HepG2 (cell line): ENCODE measurements around the gene IL13. TPM values are rescaled to one million over a fixed set of nuclear protein-coding genes. Genes with fewer than 3 reads are reported as not detected.

Experiments
- ATAC-seq: fragments of 200-7000 bp; cut with Tn5 transposase; 3 replicates; pipeline ENCODE4 v1.9.1; 2020; ENCODE audit warnings: mild to moderate bottlenecking, moderate library complexity
- BruUV-seq: library from RNA; stranded (reverse); fragments of 400-500 nt; replicated peaks from 2 replicates; lab custom pipeline; 2021; lab: Mats Ljungman, UMichigan
- CTCF ChIA-PET: fragments of 300-600 bp; formaldehyde crosslinking; extraction: SDS; loops from one replicate; lab custom pipeline; 2021; ENCODE audit warnings: low total read pairs, inconsistent platforms, low intra/inter-chr PET ratio; lab: Yijun Ruan, JAX
- POLR2A ChIA-PET: fragments of 350-600 bp; sonication (Branson Sonifier 250); formaldehyde crosslinking; loops from one replicate; lab custom pipeline; 2020; ENCODE audit warnings: antibody characterized with exemption, inconsistent platforms; lab: Yijun Ruan, JAX
- DNase-seq: peaks from one replicate; pipeline ENCODE4 v3.0.0-alpha.2; 2015; ENCODE audit warnings: low spot score
- FAIRE-seq: peaks from 3 replicates; lab custom pipeline; 2011; peaks lifted over from hg19 to GRCh38; lab: Jason Lieb, UNC
- H2AFZ ChIP-seq: one replicate; pipeline ENCODE4 v1.6.1; 2011; ENCODE audit warnings: low read length, inconsistent platforms
- H3K27ac ChIP-seq: fragments of 300-600 bp; 3 replicates; pipeline ENCODE4 v1.8.0; 2011; ENCODE audit warnings: mixed run types, mild to moderate bottlenecking, mixed read lengths, low read length, inconsistent platforms; ENCODE audit not compliant: insufficient read depth; ENCODE audit errors: extremely low read length
- H3K27me3 ChIP-seq, 2 experiments: fragments of 200-600 bp in 1 of 2; 2 replicates in 1 of 2; 3 replicates in 1 of 2; pipeline versions ENCODE4 v1.6.0 to v1.8.0; 2011; ENCODE audit warnings: low read length in 2 of 2, mild to moderate bottlenecking in 2 of 2, moderate library complexity in 2 of 2, inconsistent platforms in 1 of 2; ENCODE audit not compliant: insufficient read depth in 2 of 2, control insufficient read depth in 1 of 2
- H3K36me3 ChIP-seq, 2 experiments: fragments of 200-600 bp in 1 of 2; replicated peaks in 1 of 2; 2 replicates in 1 of 2; 3 replicates in 1 of 2; pipeline versions ENCODE4 v1.5.1 to v1.8.0; 2011; ENCODE audit warnings: low read length in 2 of 2, inconsistent platforms in 1 of 2; ENCODE audit not compliant: insufficient read depth in 2 of 2, control insufficient read depth in 1 of 2
- H3K4me1 ChIP-seq: 2 replicates; pipeline ENCODE4 v1.5.1; 2012; ENCODE audit warnings: low read length, inconsistent platforms; ENCODE audit not compliant: insufficient read depth
- H3K4me2 ChIP-seq: 2 replicates; pipeline ENCODE4 v1.6.0; 2011; ENCODE audit warnings: low read depth, low read length, inconsistent platforms
- H3K4me3 ChIP-seq, 3 experiments: fragments of 200-600 bp in 1 of 3; sonication (generic), shearing (Covaris generic) in 1 of 3; replicated peaks in 1 of 3; 2 replicates each; pipeline ENCODE4 v1.5.1; 2011 to 2016; ENCODE audit warnings: low read length in 3 of 3, inconsistent platforms in 2 of 3, low read depth in 2 of 3, mild to moderate bottlenecking in 2 of 3, control low read depth in 1 of 3, mixed read lengths in 1 of 3; ENCODE audit not compliant: insufficient read depth in 1 of 3
- H3K79me2 ChIP-seq: one replicate; pipeline ENCODE4 v1.6.1; 2011; ENCODE audit warnings: low read length, inconsistent platforms; ENCODE audit not compliant: insufficient read depth
- H3K9ac ChIP-seq: 2 replicates; pipeline ENCODE4 v1.6.0; 2011; ENCODE audit warnings: mild to moderate bottlenecking, low read depth, low read length, inconsistent platforms; ENCODE audit not compliant: insufficient read depth
- H3K9me3 ChIP-seq: 2 replicates; pipeline ENCODE4 v1.5.1; 2012; ENCODE audit warnings: mild to moderate bottlenecking, low read length
- H4K20me1 ChIP-seq: 2 replicates; pipeline ENCODE4 v1.6.0; 2011; ENCODE audit warnings: inconsistent platforms, mild to moderate bottlenecking, low read length, moderate library complexity; ENCODE audit not compliant: insufficient read depth
- GPN1 ChIP-seq: sonication (generic); formaldehyde crosslinking; IDR thresholded peaks from 2 replicates; pipeline ENCODE4 v1.5.1; 2020; ENCODE audit warnings: missing genetic modification reagents, borderline replicate concordance
- RCOR2 ChIP-seq: IDR thresholded peaks from 2 replicates; pipeline ENCODE4 v1.6.1; 2016; ENCODE audit warnings: missing biosample characterization, missing genetic modification reagents
- ZFP36L2 ChIP-seq: sonication (generic); formaldehyde crosslinking; IDR thresholded peaks from 2 replicates; pipeline ENCODE4 v1.4.0; 2020; ENCODE audit warnings: missing genetic modification reagents
- in situ Hi-C: cut with HindIII; loops from 2 replicates; pipeline ENCODE4 v1.10.0; 2017; ENCODE audit warnings: low pct_unique_long_range_greater_than_20kb; ENCODE audit not compliant: extremely low pct_ligation_motif_present
- intact Hi-C: fragments of 100-400 bp; cut with micrococcal nuclease; formaldehyde crosslinking; loops from one replicate; pipeline ENCODE4 v1.10.0; 2022; ENCODE audit not compliant: unreplicated experiment
- polyA plus RNA-seq, 8 experiments: library from polyadenylated mRNA; depleted of rRNA in 3 of 8; stranded (reverse) in 7 of 8; unstranded in 1 of 8; fragments of >200 nt; fragmentation: Illumina TruSeq in 4 of 8; extraction: Trizol in 4 of 8; gene quantifications; 2 replicates each; pipeline versions ENCODE4 v1.2.1 to v1.2.3, GENCODE V29; 2011 to 2016; ENCODE audit warnings: low read depth in 4 of 8, missing spikeins in 1 of 8, mixed read lengths in 1 of 8; ENCODE audit not compliant: insufficient read depth in 1 of 8
- total RNA-seq, 5 experiments: library from RNA; depleted of rRNA; stranded (reverse); fragments of >200 nt; fragmentation: Illumina TruSeq; extraction: Trizol; gene quantifications; 2 replicates each; pipeline ENCODE4 v1.2.3, GENCODE V29; 2016; ENCODE audit warnings: low read depth in 1 of 5
- TF ChIP-seq, protein P1 (sequence below): sonication (generic); formaldehyde crosslinking; IDR thresholded peaks from 2 replicates; pipeline ENCODE4 v1.4.0; 2020; ENCODE audit warnings: mild to moderate bottlenecking, missing genetic modification reagents
- TF ChIP-seq, protein P2 (sequence below): IDR thresholded peaks from 2 replicates; pipeline ENCODE4 v1.6.1; 2016; ENCODE audit warnings: mild to moderate bottlenecking
- TF ChIP-seq, protein P3 (sequence below): sonication (generic); formaldehyde crosslinking; IDR thresholded peaks from 2 replicates; pipeline ENCODE4 v1.5.1; 2020; ENCODE audit warnings: mild to moderate bottlenecking, moderate library complexity, missing genetic modification reagents

Gene IL13
- total and polyA plus RNA-seq, 2 of the 13 experiments (the other 11 are each of a cell fraction or from before 2014, with no cell fraction given): 0.05 TPM; not detected in 1

DNA sequence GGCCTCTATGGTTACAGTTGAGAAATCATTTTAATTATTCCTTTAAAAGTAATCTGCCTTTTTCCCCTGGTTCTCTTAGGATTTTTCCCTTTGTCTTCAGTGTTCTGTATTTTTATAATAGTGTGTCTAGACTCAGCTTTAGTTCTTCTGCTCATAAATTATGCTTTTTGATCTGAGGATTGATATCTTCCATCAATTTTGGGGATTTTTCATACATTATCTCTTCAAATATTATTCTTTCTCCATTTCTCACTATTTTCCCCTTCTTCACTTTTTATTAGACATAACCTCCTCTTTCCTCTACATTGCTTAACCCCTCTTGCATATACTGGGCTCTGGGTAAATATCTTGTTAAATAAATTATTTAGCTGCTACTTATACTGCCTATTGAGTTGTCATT lies 36.3 kb upstream of the IL13 start:
- no peaks in the 10 kb centered on the region for H3K79me2 ChIP-seq
- ChIA-PET POLR2A (no interaction called here), CTCF (no interaction called here)
- H2AFZ ChIP-seq: no peak overlapping the region
- in situ Hi-C loops: no loop called here
- no peak overlapping the region for H3K4me2 ChIP-seq
- FAIRE-seq (no peak), DNase-seq (no peak), ATAC-seq (no peak)
- no TSS peak for BruUV-seq
- H3K27ac ChIP-seq: no peak overlapping the region
- intact Hi-C loops: no loop called here
- peaks cover 13% of the 10 kb centered on the region for H3K4me1 ChIP-seq
- no peaks in the 10 kb centered on the region for H3K9me3 ChIP-seq
- TF ChIP-seq, protein P1, sequence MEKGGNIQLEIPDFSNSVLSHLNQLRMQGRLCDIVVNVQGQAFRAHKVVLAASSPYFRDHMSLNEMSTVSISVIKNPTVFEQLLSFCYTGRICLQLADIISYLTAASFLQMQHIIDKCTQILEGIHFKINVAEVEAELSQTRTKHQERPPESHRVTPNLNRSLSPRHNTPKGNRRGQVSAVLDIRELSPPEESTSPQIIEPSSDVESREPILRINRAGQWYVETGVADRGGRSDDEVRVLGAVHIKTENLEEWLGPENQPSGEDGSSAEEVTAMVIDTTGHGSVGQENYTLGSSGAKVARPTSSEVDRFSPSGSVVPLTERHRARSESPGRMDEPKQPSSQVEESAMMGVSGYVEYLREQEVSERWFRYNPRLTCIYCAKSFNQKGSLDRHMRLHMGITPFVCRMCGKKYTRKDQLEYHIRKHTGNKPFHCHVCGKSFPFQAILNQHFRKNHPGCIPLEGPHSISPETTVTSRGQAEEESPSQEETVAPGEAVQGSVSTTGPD (CRISPR knock-in tag): no peak
- TF ChIP-seq GPN1: no peak
- TF ChIP-seq, protein P2, sequence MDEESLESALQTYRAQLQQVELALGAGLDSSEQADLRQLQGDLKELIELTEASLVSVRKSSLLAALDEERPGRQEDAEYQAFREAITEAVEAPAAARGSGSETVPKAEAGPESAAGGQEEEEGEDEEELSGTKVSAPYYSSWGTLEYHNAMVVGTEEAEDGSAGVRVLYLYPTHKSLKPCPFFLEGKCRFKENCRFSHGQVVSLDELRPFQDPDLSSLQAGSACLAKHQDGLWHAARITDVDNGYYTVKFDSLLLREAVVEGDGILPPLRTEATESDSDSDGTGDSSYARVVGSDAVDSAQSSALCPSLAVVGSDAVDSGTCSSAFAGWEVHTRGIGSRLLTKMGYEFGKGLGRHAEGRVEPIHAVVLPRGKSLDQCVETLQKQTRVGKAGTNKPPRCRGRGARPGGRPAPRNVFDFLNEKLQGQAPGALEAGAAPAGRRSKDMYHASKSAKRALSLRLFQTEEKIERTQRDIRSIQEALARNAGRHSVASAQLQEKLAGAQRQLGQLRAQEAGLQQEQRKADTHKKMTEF (CRISPR knock-in tag): no peak
- no peak for TF ChIP-seq RCOR2 (CRISPR knock-in tag)
- TF ChIP-seq, protein P3, sequence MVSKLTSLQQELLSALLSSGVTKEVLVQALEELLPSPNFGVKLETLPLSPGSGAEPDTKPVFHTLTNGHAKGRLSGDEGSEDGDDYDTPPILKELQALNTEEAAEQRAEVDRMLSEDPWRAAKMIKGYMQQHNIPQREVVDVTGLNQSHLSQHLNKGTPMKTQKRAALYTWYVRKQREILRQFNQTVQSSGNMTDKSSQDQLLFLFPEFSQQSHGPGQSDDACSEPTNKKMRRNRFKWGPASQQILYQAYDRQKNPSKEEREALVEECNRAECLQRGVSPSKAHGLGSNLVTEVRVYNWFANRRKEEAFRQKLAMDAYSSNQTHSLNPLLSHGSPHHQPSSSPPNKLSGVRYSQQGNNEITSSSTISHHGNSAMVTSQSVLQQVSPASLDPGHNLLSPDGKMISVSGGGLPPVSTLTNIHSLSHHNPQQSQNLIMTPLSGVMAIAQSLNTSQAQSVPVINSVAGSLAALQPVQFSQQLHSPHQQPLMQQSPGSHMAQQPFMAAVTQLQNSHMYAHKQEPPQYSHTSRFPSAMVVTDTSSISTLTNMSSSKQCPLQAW (CRISPR knock-in tag): no peak
- TF ChIP-seq ZFP36L2 (CRISPR knock-in tag): no peak
- H3K4me3 ChIP-seq: no peak overlapping the region
- H3K27me3 ChIP-seq: no peaks in the 10 kb centered on the region
- no peak overlapping the region for H3K9ac ChIP-seq
- H4K20me1 ChIP-seq: no peaks in the 10 kb centered on the region
- H3K36me3 ChIP-seq: peaks cover 0 to 26% of the 10 kb centered on the region in 2 experiments; a peak in 2 of 5 replicates
